ENCODE data around the gene VANGL1. TPM values are rescaled to one million over a fixed set of nuclear protein-coding genes. Genes with fewer than 3 reads are reported as not detected.

VANGL1 gene
- total RNA-seq, 2 experiments from 2014 or later: 3.0 to 3.4 TPM

DNA sequence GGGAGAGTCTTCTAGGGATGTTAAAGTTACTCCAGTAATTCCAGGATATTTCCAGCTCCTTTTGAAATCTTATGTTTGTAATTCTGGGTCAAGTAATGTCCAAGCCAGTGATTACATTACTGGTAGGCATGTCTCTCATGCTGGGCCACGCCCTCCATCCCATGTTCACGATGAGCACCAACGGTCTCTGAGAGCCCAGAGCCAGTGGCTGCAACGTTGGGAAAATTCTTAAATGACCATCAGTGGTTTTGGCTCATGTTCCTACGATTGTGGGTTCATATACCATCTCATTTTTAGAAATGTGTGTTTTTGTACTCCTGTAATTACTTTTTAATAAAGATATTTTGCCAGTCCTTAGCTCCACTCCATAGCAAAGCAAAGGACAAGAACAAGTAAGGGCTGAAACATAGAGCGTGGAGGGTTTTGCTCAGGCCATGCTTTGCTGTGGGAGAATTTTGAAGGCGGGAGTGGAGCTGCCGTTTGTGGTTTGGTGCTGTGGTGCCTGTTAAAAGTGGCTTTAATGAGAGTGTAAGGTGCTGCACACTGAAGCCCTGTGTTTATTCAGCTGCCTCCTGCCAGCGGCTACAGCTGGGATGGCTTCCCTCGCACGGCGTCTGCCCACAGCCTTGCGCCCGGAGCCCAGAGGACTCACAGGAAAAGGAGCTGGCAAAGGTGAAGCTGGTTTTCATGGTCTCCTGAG lies 28.9 kb downstream of the VANGL1 start:
- ATAC-seq (no peak), DNase-seq (no peak)
- Mint-ChIP-seq H3K36me3 (ENCODE audit: low read depth) (peaks cover 9% of the 10 kb centered on the region), H3K4me3 (no peak overlapping the region), H3K27me3 (no peaks in the 10 kb centered on the region), H3K9me3 (ENCODE audit: low read depth) (peaks cover 2% of the 10 kb centered on the region), H3K4me1 (peaks cover 6% of the 10 kb centered on the region), H3K27ac (no peak overlapping the region)
- ChIA-PET POLR2A (no interaction called here), CTCF (no interaction called here)
- intact Hi-C loops (cut with DNase I, micrococcal nuclease): no loop called here

DNA sequence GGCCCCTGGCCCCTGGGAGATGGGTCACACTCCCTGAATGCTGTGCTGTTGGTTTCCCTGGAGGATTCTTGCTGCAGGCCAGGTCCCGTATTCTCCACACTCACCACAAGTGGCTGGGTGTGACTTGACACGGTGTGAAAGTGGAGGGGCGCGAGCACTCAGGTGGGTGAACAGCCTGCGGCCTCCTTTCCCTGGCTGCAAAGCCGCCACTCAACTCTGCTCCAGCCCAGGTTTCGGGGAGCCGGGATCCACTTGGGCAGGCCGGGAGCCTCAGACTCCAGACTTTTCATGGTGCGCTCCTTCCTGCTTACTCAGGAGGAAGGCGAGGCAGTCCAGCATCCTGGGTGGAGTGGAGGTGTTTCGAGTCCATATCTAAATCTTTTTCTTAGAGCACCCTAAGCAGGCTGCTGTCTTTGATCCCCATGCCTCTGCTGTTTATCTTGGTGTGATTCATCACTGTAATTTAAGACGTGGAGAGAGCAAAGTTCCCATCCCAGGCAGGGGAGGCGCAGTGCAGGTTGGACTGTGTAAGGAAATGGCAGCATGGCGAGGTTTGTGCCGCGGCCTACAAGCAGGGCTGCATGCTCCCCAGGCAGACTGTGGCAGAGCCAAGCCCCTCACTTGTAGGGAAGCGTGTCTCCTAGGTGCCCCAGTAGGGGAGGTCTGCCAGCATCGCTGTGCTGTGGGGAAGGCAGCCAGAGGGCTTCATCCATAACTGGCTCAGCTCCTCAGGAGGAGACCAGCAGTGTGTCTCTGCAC lies 29.6 kb downstream of the VANGL1 start:
- no peak overlapping the region for H3K27ac Mint-ChIP-seq
- peaks cover 2% of the 10 kb centered on the region for H3K9me3 Mint-ChIP-seq (ENCODE audit: low read depth)
- H3K4me3 Mint-ChIP-seq: no peak overlapping the region
- ATAC-seq (no peak), DNase-seq (no peak)
- peaks cover 6% of the 10 kb centered on the region for H3K4me1 Mint-ChIP-seq
- POLR2A ChIA-PET: no interaction called here
- intact Hi-C loops (cut with DNase I, micrococcal nuclease): no loop called here
- no peaks in the 10 kb centered on the region for H3K27me3 Mint-ChIP-seq
- CTCF ChIA-PET: no interaction called here
- peaks cover 9% of the 10 kb centered on the region for H3K36me3 Mint-ChIP-seq (ENCODE audit: low read depth)

GRCh38 chr1:115672224-115673009 lies 30.6 kb downstream of the VANGL1 start:
- Mint-ChIP-seq H3K4me3 (no peak overlapping the region), H3K27me3 (no peaks in the 10 kb centered on the region), H3K9me3 (ENCODE audit: low read depth) (peaks cover 2% of the 10 kb centered on the region), H3K27ac (no peak overlapping the region), H3K36me3 (ENCODE audit: low read depth) (peaks cover 10% of the 10 kb centered on the region), H3K4me1 (peaks cover 6% of the 10 kb centered on the region)
- ChIA-PET POLR2A (no interaction called here), CTCF (interaction anchor here (1.0 kb wide), 1 partner anchor 22 kb away, joined by 3 read pairs; no protein-coding TSS in a partner anchor)
- ATAC-seq (no peak), DNase-seq (no peak)
- intact Hi-C loops (cut with DNase I, micrococcal nuclease): no loop called here

GRCh38 chr1:115676498-115677181 lies 34.9 kb downstream of the VANGL1 start:
- no peak overlapping the region for H3K4me3 Mint-ChIP-seq
- H3K4me1 Mint-ChIP-seq: no peaks in the 10 kb centered on the region
- intact Hi-C loops (cut with DNase I, micrococcal nuclease): no loop called here
- no peaks in the 10 kb centered on the region for H3K27me3 Mint-ChIP-seq
- H3K9me3 Mint-ChIP-seq (ENCODE audit: low read depth): no peaks in the 10 kb centered on the region
- no peak for DNase-seq
- H3K27ac Mint-ChIP-seq: no peak overlapping the region
- ChIA-PET POLR2A (no interaction called here), CTCF (interaction anchor here (1.2 kb wide), 1 partner anchor 68 kb away, joined by 4 read pairs; no protein-coding TSS in a partner anchor)
- no peak for ATAC-seq
- peaks cover 1% of the 10 kb centered on the region for H3K36me3 Mint-ChIP-seq (ENCODE audit: low read depth)

DNA sequence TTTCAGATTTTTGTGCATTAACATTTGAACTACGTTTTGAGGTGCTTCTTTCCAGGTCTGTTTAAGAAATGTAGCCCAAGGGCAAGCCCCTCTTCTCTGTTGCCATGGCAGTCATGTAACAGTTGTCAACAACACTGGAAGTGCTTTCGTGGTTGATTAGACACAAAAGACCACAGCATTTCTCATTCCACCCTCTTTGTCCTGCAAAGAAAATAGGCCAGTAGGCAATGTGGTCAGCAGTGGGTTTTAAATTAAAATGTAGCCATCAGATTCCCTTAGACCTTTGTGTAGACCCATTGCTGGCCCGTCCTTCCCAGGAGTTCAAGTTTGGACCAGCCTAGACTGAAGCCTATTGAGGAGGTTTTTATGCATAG lies 35.4 kb downstream of the VANGL1 start:
- Mint-ChIP-seq H3K9me3 (ENCODE audit: low read depth) (no peaks in the 10 kb centered on the region), H3K27ac (no peak overlapping the region), H3K4me3 (no peak overlapping the region), H3K4me1 (no peaks in the 10 kb centered on the region), H3K36me3 (ENCODE audit: low read depth) (peaks cover 1% of the 10 kb centered on the region), H3K27me3 (no peaks in the 10 kb centered on the region)
- ATAC-seq (no peak), DNase-seq (no peak)
- intact Hi-C loops (cut with DNase I, micrococcal nuclease): no loop called here
- CTCF ChIA-PET: interaction anchor here (1.2 kb wide), 1 partner anchor 69 kb away, joined by 4 read pairs; no protein-coding TSS in a partner anchor
- POLR2A ChIA-PET: no interaction called here

DNA sequence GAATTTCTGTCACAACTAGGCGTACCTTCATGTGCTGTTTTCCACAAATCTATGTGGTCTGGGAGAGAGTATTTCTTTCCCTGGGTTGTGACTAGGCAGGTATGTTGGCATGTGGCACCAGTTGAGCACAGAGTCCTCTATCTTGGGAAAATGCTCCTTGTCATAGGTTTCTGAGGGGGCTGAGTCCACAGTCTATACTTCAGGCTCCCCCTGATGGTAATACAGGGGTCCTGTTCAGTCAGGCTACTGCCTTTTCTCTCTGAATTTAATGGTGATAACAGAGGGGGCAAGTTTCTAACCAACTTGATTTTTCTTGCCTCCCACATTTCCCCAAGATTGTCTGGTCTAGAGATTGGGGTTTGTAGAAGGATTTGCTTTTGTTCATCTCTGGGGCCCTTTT lies 35.8 kb downstream of the VANGL1 start:
- Mint-ChIP-seq H3K9me3 (ENCODE audit: low read depth) (no peaks in the 10 kb centered on the region), H3K27ac (no peak overlapping the region), H3K4me3 (no peak overlapping the region), H3K36me3 (ENCODE audit: low read depth) (peaks cover 1% of the 10 kb centered on the region), H3K4me1 (no peaks in the 10 kb centered on the region), H3K27me3 (no peaks in the 10 kb centered on the region)
- ATAC-seq: no peak
- ChIA-PET CTCF (no interaction called here), POLR2A (no interaction called here)
- no peak for DNase-seq
- intact Hi-C loops (cut with DNase I, micrococcal nuclease): no loop called here

GRCh38 chr1:115678141-115678540 lies 36.4 kb downstream of the VANGL1 start:
- DNase-seq (no peak), ATAC-seq (no peak)
- no peaks in the 10 kb centered on the region for H3K27me3 Mint-ChIP-seq
- ChIA-PET CTCF (interaction anchor here (1.0 kb wide), 1 partner anchor 29 kb away, joined by 4 read pairs; no protein-coding TSS in a partner anchor), POLR2A (no interaction called here)
- no peak overlapping the region for H3K27ac Mint-ChIP-seq
- no peak overlapping the region for H3K4me3 Mint-ChIP-seq
- H3K9me3 Mint-ChIP-seq (ENCODE audit: low read depth): no peaks in the 10 kb centered on the region
- no peaks in the 10 kb centered on the region for H3K4me1 Mint-ChIP-seq
- peaks cover 1% of the 10 kb centered on the region for H3K36me3 Mint-ChIP-seq (ENCODE audit: low read depth)
- intact Hi-C loops (cut with DNase I, micrococcal nuclease): no loop called here

DNA sequence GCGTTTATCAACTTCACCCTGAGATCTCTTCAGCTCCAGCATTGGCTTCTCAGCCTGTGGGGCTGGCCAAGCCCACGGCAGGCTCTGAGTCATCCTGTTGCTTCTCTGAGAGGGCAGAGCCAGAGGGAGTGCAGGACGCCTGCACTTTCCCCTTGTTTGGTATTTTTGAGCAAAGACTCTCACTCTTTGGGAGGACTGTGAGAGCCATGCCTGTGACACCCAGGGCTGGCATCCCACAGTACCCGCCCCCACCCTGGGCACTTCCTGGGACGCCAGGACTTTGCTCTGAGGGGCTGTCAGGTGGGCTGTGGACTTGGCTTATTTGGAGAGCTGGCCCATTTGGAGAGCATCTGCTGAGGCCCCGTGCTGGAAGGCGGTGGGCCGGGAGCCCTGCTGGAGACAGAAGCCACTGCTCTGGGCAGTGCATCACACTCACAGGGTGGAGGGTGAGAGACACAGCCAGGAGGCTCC lies 37.4 kb downstream of the VANGL1 start:
- H3K27ac Mint-ChIP-seq: no peak overlapping the region
- no peak overlapping the region for H3K4me3 Mint-ChIP-seq
- H3K36me3 Mint-ChIP-seq (ENCODE audit: low read depth): peaks cover 3% of the 10 kb centered on the region
- H3K9me3 Mint-ChIP-seq (ENCODE audit: low read depth): no peaks in the 10 kb centered on the region
- no peak for ATAC-seq
- DNase-seq: no peak
- H3K27me3 Mint-ChIP-seq: no peaks in the 10 kb centered on the region
- intact Hi-C loops (cut with DNase I, micrococcal nuclease): no loop called here
- ChIA-PET CTCF (no interaction called here), POLR2A (no interaction called here)
- no peaks in the 10 kb centered on the region for H3K4me1 Mint-ChIP-seq

GRCh38 chr1:115680730-115681111 lies 39.0 kb downstream of the VANGL1 start:
- no peak overlapping the region for H3K4me3 Mint-ChIP-seq
- POLR2A ChIA-PET: no interaction called here
- H3K27ac Mint-ChIP-seq: no peak overlapping the region
- H3K36me3 Mint-ChIP-seq (ENCODE audit: low read depth): peaks cover 3% of the 10 kb centered on the region
- CTCF ChIA-PET: interaction anchor here (0.7 kb wide), 1 partner anchor 121 kb away, joined by 3 read pairs; no protein-coding TSS in a partner anchor
- no peaks in the 10 kb centered on the region for H3K27me3 Mint-ChIP-seq
- no peak for DNase-seq
- no peak for ATAC-seq
- no peaks in the 10 kb centered on the region for H3K9me3 Mint-ChIP-seq (ENCODE audit: low read depth)
- no peaks in the 10 kb centered on the region for H3K4me1 Mint-ChIP-seq
- intact Hi-C loops (cut with DNase I, micrococcal nuclease): no loop called here

DNA sequence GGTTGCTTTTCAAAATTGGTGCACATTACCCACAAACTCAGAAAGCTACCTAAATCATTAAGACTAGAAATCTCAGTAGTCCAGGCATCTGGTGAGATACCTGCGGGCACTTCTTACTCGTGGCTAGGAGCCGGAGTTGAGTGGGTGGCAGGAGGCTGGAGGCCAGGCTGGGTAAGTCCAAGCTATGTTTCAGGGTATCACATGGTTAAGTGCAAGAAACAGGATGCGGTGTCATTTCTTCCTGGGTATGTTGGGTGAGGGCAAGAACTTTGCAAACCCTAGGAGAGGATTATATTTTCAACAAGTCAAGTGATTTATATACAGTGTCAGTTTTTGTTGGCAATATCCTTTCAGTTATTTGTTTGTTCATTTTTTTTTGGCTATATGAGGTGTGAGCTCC lies 41.0 kb downstream of the VANGL1 start:
- intact Hi-C loops (cut with DNase I, micrococcal nuclease): no loop called here
- ATAC-seq (no peak), DNase-seq (no peak)
- CTCF ChIA-PET: interaction anchor here (0.6 kb wide), 1 partner anchor 24 kb away, joined by 4 read pairs; no protein-coding TSS in a partner anchor
- Mint-ChIP-seq H3K4me3 (no peak overlapping the region), H3K9me3 (ENCODE audit: low read depth) (no peaks in the 10 kb centered on the region), H3K36me3 (ENCODE audit: low read depth) (peaks cover 2% of the 10 kb centered on the region), H3K27me3 (no peaks in the 10 kb centered on the region), H3K27ac (no peak overlapping the region), H3K4me1 (no peaks in the 10 kb centered on the region)
- POLR2A ChIA-PET: interaction anchor here (0.6 to 0.7 kb wide), 2 partner anchors 8 to 28 kb away, joined by 3 read pairs; no protein-coding TSS in a partner anchor

GRCh38 chr1:115685029-115685705 lies 43.4 kb downstream of the VANGL1 start:
- Mint-ChIP-seq H3K4me1 (no peaks in the 10 kb centered on the region), H3K36me3 (ENCODE audit: low read depth) (peaks cover 2% of the 10 kb centered on the region), H3K4me3 (no peak overlapping the region), H3K9me3 (ENCODE audit: low read depth) (no peaks in the 10 kb centered on the region), H3K27ac (no peak overlapping the region), H3K27me3 (no peaks in the 10 kb centered on the region)
- POLR2A ChIA-PET: no interaction called here
- no peak for DNase-seq
- ATAC-seq: peak; percentile 26
- CTCF ChIA-PET: no interaction called here
- intact Hi-C loops (cut with DNase I, micrococcal nuclease): no loop called here

Data from activated CD4-positive, alpha-beta T cell treated with anti-CD3 and anti-CD28 coated beads for 36 hours (primary cell).